ENCODE results near the gene GRID2. TPM values are rescaled to one million over a fixed set of nuclear protein-coding genes. Genes with fewer than 3 reads are reported as not detected.

The GRID2 gene
- total RNA-seq, 2 donors from 2014 or later = 27.3 to 40.4 TPM

- no peak for TF ChIP-seq CTCF (conservative IDR thresholded peaks at IDR 0.05)
Observed at GRCh38 chr4:92506933-92507332, 203.2 kb downstream of the GRID2 start.

GRCh38 chr4:92514627-92515026 lies 210.9 kb downstream of the GRID2 start:
- H3K4me3 Mint-ChIP-seq = no peak overlapping the region
- WGBS, 2 experiments (ENCODE audit: insufficient coverage in 1 of 2, insufficient read length in 1 of 2) = 100% methylated on average over 1 of the region's 1 CpG; no CpG with 5 or more reads in 1 of the 2 experiments
- TF ChIP-seq CTCF (conservative IDR thresholded peaks at IDR 0.05) = no peak
- Histone ChIP-seq H3K27me3 (ENCODE audit: control insufficient read depth, insufficient read depth, low read length, poor library complexity, severe bottlenecking) (no peaks in the 10 kb centered on the region), H3K36me3 (ENCODE audit: control insufficient read depth, insufficient read depth, low read length) (no peaks in the 10 kb centered on the region), H3K4me3 (ENCODE audit: low read length) (no peak overlapping the region), H3K27ac (ENCODE audit: low read depth, low read length) (no peak overlapping the region), H3K9ac (ENCODE audit: extremely low read depth, low read length, poor library complexity, severe bottlenecking) (no peak overlapping the region), H3K9me3 (ENCODE audit: control insufficient read depth, low read length) (no peaks in the 10 kb centered on the region), H3K4me1 (ENCODE audit: control insufficient read depth, insufficient read depth, low read length) (peaks cover 6% of the 10 kb centered on the region)
- peaks cover 16% of the 10 kb centered on the region for H3K4me1 Mint-ChIP-seq
- H3K27me3 Mint-ChIP-seq (ENCODE audit: insufficient read depth) = no peaks in the 10 kb centered on the region
- no peaks in the 10 kb centered on the region for H3K9me3 Mint-ChIP-seq
- no peaks in the 10 kb centered on the region for H3K36me3 Mint-ChIP-seq (ENCODE audit: low read depth)
- DNase-seq = no peak
- H3K27ac Mint-ChIP-seq = peak overlapping the region; percentile 10

More at GRCh38 chr4:92506933-92507332, 203.2 kb downstream of the GRID2 start:
- DNase-seq = no peak
- H3K9me3 Mint-ChIP-seq = no peaks in the 10 kb centered on the region
- Histone ChIP-seq H3K4me3 (ENCODE audit: low read length) (no peak overlapping the region), H3K27me3 (ENCODE audit: control insufficient read depth, insufficient read depth, low read length, poor library complexity, severe bottlenecking) (no peaks in the 10 kb centered on the region), H3K36me3 (ENCODE audit: control insufficient read depth, insufficient read depth, low read length) (no peaks in the 10 kb centered on the region), H3K27ac (ENCODE audit: low read depth, low read length) (no peak overlapping the region), H3K4me1 (ENCODE audit: control insufficient read depth, insufficient read depth, low read length) (no peaks in the 10 kb centered on the region), H3K9ac (ENCODE audit: extremely low read depth, low read length, poor library complexity, severe bottlenecking) (no peak overlapping the region), H3K9me3 (ENCODE audit: control insufficient read depth, low read length) (no peaks in the 10 kb centered on the region)
- no peak overlapping the region for H3K4me3 Mint-ChIP-seq
- H3K27me3 Mint-ChIP-seq (ENCODE audit: insufficient read depth) = no peaks in the 10 kb centered on the region
- H3K36me3 Mint-ChIP-seq (ENCODE audit: low read depth) = no peaks in the 10 kb centered on the region
- peaks cover 6% of the 10 kb centered on the region for H3K4me1 Mint-ChIP-seq
- H3K27ac Mint-ChIP-seq = no peak overlapping the region

- no peak for DNase-seq
- Histone ChIP-seq H3K9ac (ENCODE audit: extremely low read depth, low read length, poor library complexity, severe bottlenecking) (no peak overlapping the region), H3K4me1 (ENCODE audit: control insufficient read depth, insufficient read depth, low read length) (peaks cover 15% of the 10 kb centered on the region), H3K27ac (ENCODE audit: low read depth, low read length) (no peak overlapping the region), H3K27me3 (ENCODE audit: control insufficient read depth, insufficient read depth, low read length, poor library complexity, severe bottlenecking) (no peaks in the 10 kb centered on the region), H3K36me3 (ENCODE audit: control insufficient read depth, insufficient read depth, low read length) (no peaks in the 10 kb centered on the region), H3K9me3 (ENCODE audit: control insufficient read depth, low read length) (no peaks in the 10 kb centered on the region), H3K4me3 (ENCODE audit: low read length) (no peak overlapping the region)
- Mint-ChIP-seq H3K4me1 (peaks cover 24% of the 10 kb centered on the region), H3K4me3 (no peak overlapping the region), H3K9me3 (no peaks in the 10 kb centered on the region), H3K27me3 (ENCODE audit: insufficient read depth) (no peaks in the 10 kb centered on the region), H3K36me3 (ENCODE audit: low read depth) (no peaks in the 10 kb centered on the region), H3K27ac (no peak overlapping the region)
- 92 to 93% methylated on average over 2 to 5 of the region's 6 CpGs for WGBS, 2 experiments (ENCODE audit: insufficient coverage in 1 of 2, insufficient read length in 1 of 2)
- no peak for TF ChIP-seq CTCF (conservative IDR thresholded peaks at IDR 0.05)
Observed at GRCh38 chr4:92516450-92516849, 212.7 kb downstream of the GRID2 start.
